Osteoblast (primary cell): ENCODE results near the gene KCNQ1. TPM values are rescaled to one million over a fixed set of nuclear protein-coding genes. Genes with fewer than 3 reads are reported as not detected.

Source experiments
- DNase-seq: peaks from one replicate; pipeline ENCODE4 v3.0.0; 2011; ENCODE audit warnings: low spot score, mixed read lengths; ENCODE audit not compliant: insufficient read length; ENCODE audit errors: missing footprints
- H2AFZ ChIP-seq: 2 replicates; pipeline ENCODE4 v1.6.0; 2011; ENCODE audit warnings: mild to moderate bottlenecking, low read length
- H3K27ac ChIP-seq: 2 replicates; pipeline ENCODE4 v1.5.1; 2011; ENCODE audit warnings: mild to moderate bottlenecking, low read depth, low read length, moderate library complexity
- H3K27me3 ChIP-seq: 2 replicates; pipeline ENCODE4 v1.6.0; 2012; ENCODE audit warnings: mild to moderate bottlenecking, control low read depth, inconsistent platforms, low read length, moderate library complexity; ENCODE audit not compliant: insufficient read depth
- H3K36me3 ChIP-seq: 2 replicates; pipeline ENCODE4 v1.5.1; 2011; ENCODE audit warnings: mild to moderate bottlenecking, low read length, control low read depth, moderate library complexity; ENCODE audit not compliant: insufficient read depth
- H3K4me1 ChIP-seq: 2 replicates; pipeline ENCODE4 v1.5.1; 2011; ENCODE audit warnings: mild to moderate bottlenecking, low read length, control low read depth, moderate library complexity; ENCODE audit not compliant: insufficient read depth
- H3K4me2 ChIP-seq: 2 replicates; pipeline ENCODE4 v1.6.0; 2011; ENCODE audit warnings: mild to moderate bottlenecking, low read length; ENCODE audit not compliant: insufficient read depth
- H3K4me3 ChIP-seq: fragments of 200-600 bp; sonication (generic); 3 replicates; pipeline ENCODE4 v1.5.1; 2012; ENCODE audit warnings: mild to moderate bottlenecking, low read length, inconsistent platforms; ENCODE audit not compliant: insufficient read depth
- H3K79me2 ChIP-seq: 2 replicates; pipeline ENCODE4 v1.6.0; 2012; ENCODE audit warnings: mild to moderate bottlenecking, low read length, control low read depth, inconsistent platforms; ENCODE audit not compliant: insufficient read depth
- H3K9me3 ChIP-seq: 2 replicates; pipeline ENCODE4 v1.5.1; 2011; ENCODE audit warnings: low read depth, low read length, control low read depth
- H4K20me1 ChIP-seq: 2 replicates; pipeline ENCODE4 v1.6.0; 2012; ENCODE audit warnings: mild to moderate bottlenecking, low read length, control low read depth; ENCODE audit not compliant: insufficient read depth
- total RNA-seq: library from RNA; depleted of rRNA; stranded (reverse); fragments of >200 nt; gene quantifications from 2 replicates; pipeline ENCODE4 v1.2.3, GENCODE V29; 2012
- TF ChIP-seq, protein P1 (sequence below): IDR thresholded peaks from 2 replicates; pipeline ENCODE4 v1.5.1; 2011; ENCODE audit warnings: mild to moderate bottlenecking, low read depth, low read length, moderate library complexity; ENCODE audit errors: extremely low read depth

The KCNQ1 gene
- total RNA-seq, 1 donor: not detected

DNA sequence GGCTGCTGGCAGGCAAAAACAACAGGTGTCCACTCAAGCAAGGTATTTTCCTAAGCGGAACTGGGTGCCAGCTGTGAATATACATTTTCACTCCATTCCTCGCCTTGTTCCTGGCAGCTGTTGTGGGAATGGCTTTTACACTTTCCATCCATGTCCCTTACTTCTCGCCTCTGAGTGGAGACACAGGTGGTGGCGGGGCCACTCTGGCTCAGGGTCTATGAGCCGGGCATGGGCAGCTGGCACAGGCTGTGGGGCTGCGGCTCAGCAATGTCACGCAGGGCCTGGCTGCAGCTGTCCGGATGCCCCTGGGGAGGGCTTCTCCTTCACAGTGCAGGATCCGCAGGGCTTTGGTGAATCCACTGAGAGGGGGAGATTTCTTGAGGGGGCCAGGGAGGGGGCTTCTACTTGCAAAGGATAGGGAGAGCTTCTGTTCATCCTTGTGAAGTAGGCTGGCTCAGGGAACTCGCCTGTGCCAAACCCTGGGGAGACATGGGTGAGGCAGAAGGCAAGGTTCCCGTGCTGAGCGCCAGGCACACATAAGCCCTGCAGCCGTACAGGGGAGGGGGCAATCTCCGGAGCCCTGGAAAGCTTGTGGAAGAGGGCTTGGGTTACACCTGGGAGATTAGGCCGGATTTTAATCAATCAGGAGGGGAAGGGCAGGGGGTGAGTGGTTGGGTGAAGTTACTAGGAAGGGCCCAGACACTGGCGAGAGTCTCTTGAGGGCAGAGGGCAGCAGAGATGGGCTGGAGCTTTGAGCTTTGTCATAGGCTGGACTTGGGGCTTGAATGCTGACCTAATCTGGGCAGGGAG, 209.3 kb downstream of the KCNQ1 start:
- no peaks in the 10 kb centered on the region for H3K36me3 ChIP-seq
- H4K20me1 ChIP-seq: no peaks in the 10 kb centered on the region
- H3K27me3 ChIP-seq: no peaks in the 10 kb centered on the region
- peaks cover 26% of the 10 kb centered on the region for H3K9me3 ChIP-seq
- no peak overlapping the region for H3K4me2 ChIP-seq
- peak; percentile 48 for DNase-seq
- no peak overlapping the region for H3K4me3 ChIP-seq
- H3K79me2 ChIP-seq: no peaks in the 10 kb centered on the region
- TF ChIP-seq, protein P1, sequence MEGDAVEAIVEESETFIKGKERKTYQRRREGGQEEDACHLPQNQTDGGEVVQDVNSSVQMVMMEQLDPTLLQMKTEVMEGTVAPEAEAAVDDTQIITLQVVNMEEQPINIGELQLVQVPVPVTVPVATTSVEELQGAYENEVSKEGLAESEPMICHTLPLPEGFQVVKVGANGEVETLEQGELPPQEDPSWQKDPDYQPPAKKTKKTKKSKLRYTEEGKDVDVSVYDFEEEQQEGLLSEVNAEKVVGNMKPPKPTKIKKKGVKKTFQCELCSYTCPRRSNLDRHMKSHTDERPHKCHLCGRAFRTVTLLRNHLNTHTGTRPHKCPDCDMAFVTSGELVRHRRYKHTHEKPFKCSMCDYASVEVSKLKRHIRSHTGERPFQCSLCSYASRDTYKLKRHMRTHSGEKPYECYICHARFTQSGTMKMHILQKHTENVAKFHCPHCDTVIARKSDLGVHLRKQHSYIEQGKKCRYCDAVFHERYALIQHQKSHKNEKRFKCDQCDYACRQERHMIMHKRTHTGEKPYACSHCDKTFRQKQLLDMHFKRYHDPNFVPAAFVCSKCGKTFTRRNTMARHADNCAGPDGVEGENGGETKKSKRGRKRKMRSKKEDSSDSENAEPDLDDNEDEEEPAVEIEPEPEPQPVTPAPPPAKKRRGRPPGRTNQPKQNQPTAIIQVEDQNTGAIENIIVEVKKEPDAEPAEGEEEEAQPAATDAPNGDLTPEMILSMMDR: no peak
- H3K4me1 ChIP-seq: no peaks in the 10 kb centered on the region
- H3K27ac ChIP-seq: no peak overlapping the region
- H2AFZ ChIP-seq: no peak overlapping the region

GRCh38 chr11:2655016-2655719, 210.4 kb downstream of the KCNQ1 start:
- Histone ChIP-seq H3K27ac (no peak overlapping the region), H3K36me3 (no peaks in the 10 kb centered on the region), H3K4me2 (no peak overlapping the region), H3K27me3 (no peaks in the 10 kb centered on the region), H4K20me1 (no peaks in the 10 kb centered on the region), H3K79me2 (no peaks in the 10 kb centered on the region), H3K9me3 (peaks cover 29% of the 10 kb centered on the region), H3K4me1 (no peaks in the 10 kb centered on the region), H3K4me3 (no peak overlapping the region), H2AFZ (no peak overlapping the region)
- DNase-seq: no peak
- TF ChIP-seq, protein P1: no peak

DNA sequence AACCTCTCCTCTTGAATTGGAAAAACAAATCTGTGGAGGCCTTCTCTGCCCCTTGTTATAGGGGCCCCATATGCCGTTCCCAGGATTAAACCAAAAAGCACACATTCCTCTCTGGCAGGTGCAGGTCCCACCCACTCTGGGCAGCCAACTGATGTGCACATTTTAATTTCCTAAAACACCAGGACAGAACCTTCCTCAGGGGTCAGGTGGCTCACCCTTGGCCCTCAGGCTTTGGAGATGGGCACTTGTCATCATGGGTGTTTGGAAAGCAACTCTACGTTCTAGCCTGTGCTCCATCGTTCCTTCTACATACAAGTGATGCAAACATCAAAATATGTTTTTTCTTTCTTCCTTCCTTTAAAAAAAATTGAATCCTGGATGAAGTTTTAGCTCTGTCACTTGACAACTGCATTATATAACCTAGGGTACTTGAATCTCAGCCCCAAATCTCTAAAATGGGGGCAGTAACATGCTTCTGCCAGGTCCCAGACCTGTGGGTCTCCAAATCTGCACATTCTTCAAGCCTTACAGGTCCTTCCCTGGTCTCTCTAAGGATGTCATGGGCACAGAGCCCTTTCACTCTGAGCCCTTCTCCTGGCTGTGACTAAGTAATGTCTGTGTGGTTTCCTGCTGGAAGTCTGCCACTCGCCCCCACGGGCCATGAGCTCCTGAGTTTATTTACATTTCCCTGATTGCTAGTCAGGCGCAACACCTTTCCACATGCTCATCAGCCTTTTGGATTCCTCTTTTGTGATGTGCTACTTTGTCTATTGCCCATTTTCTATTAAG, 211.2 kb downstream of the KCNQ1 start:
- H4K20me1 ChIP-seq: no peaks in the 10 kb centered on the region
- H3K79me2 ChIP-seq: no peaks in the 10 kb centered on the region
- no peak overlapping the region for H3K4me3 ChIP-seq
- H2AFZ ChIP-seq: no peak overlapping the region
- H3K36me3 ChIP-seq: no peaks in the 10 kb centered on the region
- no peaks in the 10 kb centered on the region for H3K4me1 ChIP-seq
- TF ChIP-seq, protein P1: no peak
- peaks cover 30% of the 10 kb centered on the region for H3K9me3 ChIP-seq
- H3K27me3 ChIP-seq: no peaks in the 10 kb centered on the region
- H3K4me2 ChIP-seq: no peak overlapping the region
- no peak for DNase-seq
- H3K27ac ChIP-seq: no peak overlapping the region
